A549 (cell line): ENCODE measurements around the gene NLRP3.

Experiments
- NR3C1 ChIP-seq: fragments of >200 bp; sonication (Bioruptor Twin); formaldehyde crosslinking; IDR thresholded peaks from 3 replicates; pipeline ENCODE4 v1.6.1; 2017
- RCOR1 ChIP-seq: fragments of 150-350 bp; IDR thresholded peaks from 2 replicates; pipeline ENCODE4 v1.6.1; 2014; ENCODE audit warnings: antibody characterized with exemption, low read length, low read depth

DNA sequence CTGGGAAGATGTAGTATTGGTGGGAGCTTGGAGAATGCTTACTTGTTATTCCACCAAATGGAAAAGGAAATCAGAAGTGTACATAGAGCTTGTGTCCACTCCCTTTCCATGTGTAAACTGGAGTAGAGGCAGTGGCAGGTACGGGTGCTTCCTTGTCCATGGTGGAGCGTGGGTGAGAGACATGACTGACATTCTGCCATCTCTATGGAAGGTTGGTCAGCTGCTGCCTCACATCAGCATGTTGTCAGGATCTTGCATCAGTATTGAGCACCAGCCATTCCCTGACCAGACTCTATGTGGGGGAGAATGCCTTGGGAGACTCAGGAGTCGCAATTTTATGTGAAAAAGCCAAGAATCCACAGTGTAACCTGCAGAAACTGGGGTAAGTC lies 19.8 kb downstream of the NLRP3 start:
- no peak for TF ChIP-seq RCOR1
- no peak for TF ChIP-seq NR3C1
